GM23338 (cell line): ENCODE data around the gene ABHD3.

Experiments
- CREB1 ChIP-seq: fragments of 250-450 bp; sonication (Bioruptor Pico); IDR thresholded peaks from 2 replicates; pipeline ENCODE4 v1.5.0; 2020; ENCODE audit warnings: low read depth, mild to moderate bottlenecking, moderate library complexity
- CTCF ChIP-seq, 2 experiments: fragments of 200-600 bp in 1 of 2; sonication (generic) in 1 of 2; conservative IDR thresholded peaks; 2 replicates each; pipeline versions ENCODE4 v1.5.1 to v1.6.1; 2016 to 2017; ENCODE audit warnings: antibody characterized with exemption in 2 of 2, low read depth in 2 of 2, mild to moderate bottlenecking in 2 of 2, moderate library complexity in 1 of 2
- EZH2 ChIP-seq: fragments of 200-600 bp; sonication (generic); IDR thresholded peaks from one replicate; pipeline ENCODE4 v1.8.0; 2017; ENCODE audit warnings: antibody characterized with exemption, mild to moderate bottlenecking, low read depth; ENCODE audit not compliant: unreplicated experiment
- EZH2phosphoT487 ChIP-seq: fragments of 200-600 bp; sonication (generic); IDR thresholded peaks from one replicate; pipeline ENCODE4 v1.8.1; 2018; ENCODE audit warnings: antibody characterized with exemption; ENCODE audit not compliant: unreplicated experiment
- NANOG ChIP-seq: IDR thresholded peaks from 2 replicates; pipeline ENCODE4 v1.6.1; 2016; ENCODE audit warnings: antibody characterized with exemption, borderline replicate concordance
- POLR2AphosphoS5 ChIP-seq: IDR thresholded peaks from 2 replicates; pipeline ENCODE4 v1.6.1; 2016; ENCODE audit warnings: antibody characterized with exemption, low read depth
- REST ChIP-seq: IDR thresholded peaks from one replicate; pipeline ENCODE4 v1.6.1; 2018; ENCODE audit warnings: antibody characterized with exemption; ENCODE audit not compliant: unreplicated experiment
- STAT1 ChIP-seq: IDR thresholded peaks from one replicate; pipeline ENCODE4 v1.6.1; 2016; ENCODE audit warnings: antibody characterized with exemption; ENCODE audit not compliant: unreplicated experiment
- ZNF462 ChIP-seq: fragments of 250-450 bp; sonication (Bioruptor Pico); IDR thresholded peaks from 2 replicates; pipeline ENCODE4 v1.5.0; 2020; ENCODE audit warnings: mild to moderate bottlenecking, moderate library complexity

- no peak for TF ChIP-seq CTCF (conservative IDR thresholded peaks at IDR 0.05; ENCODE audit: low read depth in 2 of 2)
- no peak for TF ChIP-seq EZH2phosphoT487
- TF ChIP-seq POLR2AphosphoS5, result no peak
- TF ChIP-seq REST, result no peak
- no peak for TF ChIP-seq EZH2
- TF ChIP-seq STAT1, result no peak
- TF ChIP-seq ZNF462 (CRISPR knock-in tag), result no peak
- TF ChIP-seq CREB1, result no peak
- TF ChIP-seq NANOG, result no peak
Measured at GRCh38 chr18:21672521-21673267, 31.9 kb downstream of the ABHD3 start.
